GM13976 (cell line): ENCODE measurements around the gene TTYH1.

Experiments
- DNase-seq: peaks from one replicate; pipeline ENCODE4 v3.0.0; 2012; ENCODE audit warnings: low spot score
- in situ Hi-C: fragments of 300-500 bp; cut with MboI; formaldehyde crosslinking; loops from one replicate; pipeline ENCODE4 v1.12.0; 2022; ENCODE audit warnings: low sequenced_read_pairs, mixed read lengths, inconsistent platforms; ENCODE audit not compliant: unreplicated experiment
- TF ChIP-seq, protein P1 (sequence below): IDR thresholded peaks from 2 replicates; pipeline ENCODE4 v1.5.1; 2012; ENCODE audit warnings: borderline replicate concordance, mild to moderate bottlenecking; ENCODE audit not compliant: insufficient read depth; ENCODE audit errors: extremely low read depth, missing control alignments, control extremely low read depth

The TTYH1 gene

DNA sequence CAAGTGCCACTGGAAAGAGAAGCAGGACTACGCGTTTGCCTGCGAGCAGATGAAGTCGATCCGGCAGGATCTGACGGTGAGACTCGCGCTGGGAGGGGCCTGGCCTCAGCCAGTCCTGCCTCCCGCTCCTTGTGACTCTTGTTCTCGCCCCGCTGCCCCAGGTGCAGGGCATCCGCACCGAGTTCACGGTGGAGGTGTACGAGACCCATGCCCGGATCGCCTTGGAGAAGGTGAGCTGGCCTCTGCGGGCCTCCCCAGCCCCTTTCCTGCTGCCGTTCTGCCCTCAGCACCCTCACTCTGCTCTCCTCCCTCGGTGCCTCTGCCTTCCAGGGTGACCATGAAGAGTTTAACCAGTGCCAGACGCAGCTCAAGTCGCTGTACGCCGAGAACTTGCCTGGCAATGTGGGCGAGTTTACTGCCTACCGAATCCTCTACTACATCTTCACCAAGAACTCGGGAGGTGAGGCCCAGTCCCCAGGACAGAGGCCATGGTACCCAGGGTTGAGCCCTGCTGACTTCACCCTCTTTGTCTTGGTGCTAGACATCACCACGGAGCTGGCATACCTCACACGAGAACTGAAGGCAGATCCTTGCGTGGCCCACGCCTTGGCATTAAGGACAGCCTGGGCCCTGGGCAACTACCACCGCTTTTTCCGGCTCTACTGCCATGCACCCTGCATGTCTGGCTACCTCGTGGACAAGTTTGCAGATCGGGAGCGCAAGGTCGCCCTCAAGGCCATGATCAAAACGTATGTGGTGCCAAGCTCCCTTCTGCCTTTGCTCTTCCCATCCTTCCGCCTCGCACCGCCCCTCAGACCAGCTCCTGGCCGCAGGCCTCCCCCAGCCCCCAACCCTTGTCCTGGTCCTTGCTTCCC lies 42.7 kb downstream of the TTYH1 start:
- DNase-seq: no peak
- in situ Hi-C loops: no loop called here
- TF ChIP-seq, protein P1, sequence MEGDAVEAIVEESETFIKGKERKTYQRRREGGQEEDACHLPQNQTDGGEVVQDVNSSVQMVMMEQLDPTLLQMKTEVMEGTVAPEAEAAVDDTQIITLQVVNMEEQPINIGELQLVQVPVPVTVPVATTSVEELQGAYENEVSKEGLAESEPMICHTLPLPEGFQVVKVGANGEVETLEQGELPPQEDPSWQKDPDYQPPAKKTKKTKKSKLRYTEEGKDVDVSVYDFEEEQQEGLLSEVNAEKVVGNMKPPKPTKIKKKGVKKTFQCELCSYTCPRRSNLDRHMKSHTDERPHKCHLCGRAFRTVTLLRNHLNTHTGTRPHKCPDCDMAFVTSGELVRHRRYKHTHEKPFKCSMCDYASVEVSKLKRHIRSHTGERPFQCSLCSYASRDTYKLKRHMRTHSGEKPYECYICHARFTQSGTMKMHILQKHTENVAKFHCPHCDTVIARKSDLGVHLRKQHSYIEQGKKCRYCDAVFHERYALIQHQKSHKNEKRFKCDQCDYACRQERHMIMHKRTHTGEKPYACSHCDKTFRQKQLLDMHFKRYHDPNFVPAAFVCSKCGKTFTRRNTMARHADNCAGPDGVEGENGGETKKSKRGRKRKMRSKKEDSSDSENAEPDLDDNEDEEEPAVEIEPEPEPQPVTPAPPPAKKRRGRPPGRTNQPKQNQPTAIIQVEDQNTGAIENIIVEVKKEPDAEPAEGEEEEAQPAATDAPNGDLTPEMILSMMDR: no peak

DNA sequence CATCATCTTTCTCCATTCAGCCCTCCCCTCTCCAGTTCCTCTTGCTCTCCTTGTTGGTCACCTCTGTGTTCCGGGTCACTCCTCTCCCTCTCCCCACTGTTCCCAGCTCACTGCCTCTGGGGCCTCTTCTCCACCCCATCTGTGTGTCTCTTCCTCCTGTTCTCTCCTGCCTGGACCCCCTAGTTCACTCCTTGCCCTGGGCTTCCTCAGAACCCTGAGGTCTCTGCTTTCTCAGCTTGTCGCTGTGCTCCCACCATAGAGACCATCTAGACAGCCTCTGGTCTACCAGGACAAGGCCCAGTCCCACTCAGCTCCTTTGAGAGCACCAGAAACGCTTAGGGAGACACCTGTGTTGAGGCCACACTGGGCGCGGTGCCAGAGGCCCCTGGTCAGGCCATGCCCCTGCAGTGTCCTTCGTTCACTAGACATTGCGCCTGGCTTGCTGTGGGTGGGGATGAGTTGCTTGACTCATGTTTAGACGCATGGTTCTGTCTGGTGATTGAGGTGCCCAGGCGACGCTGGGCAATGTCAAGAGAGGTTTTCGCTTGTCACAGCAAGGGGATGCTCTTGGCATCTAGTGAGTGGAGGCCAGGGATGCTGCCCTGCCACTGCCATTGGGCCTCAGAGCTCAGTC lies 43.5 kb downstream of the TTYH1 start:
- no peak for DNase-seq
- TF ChIP-seq, protein P1: no peak
- in situ Hi-C loops: no loop called here

DNA sequence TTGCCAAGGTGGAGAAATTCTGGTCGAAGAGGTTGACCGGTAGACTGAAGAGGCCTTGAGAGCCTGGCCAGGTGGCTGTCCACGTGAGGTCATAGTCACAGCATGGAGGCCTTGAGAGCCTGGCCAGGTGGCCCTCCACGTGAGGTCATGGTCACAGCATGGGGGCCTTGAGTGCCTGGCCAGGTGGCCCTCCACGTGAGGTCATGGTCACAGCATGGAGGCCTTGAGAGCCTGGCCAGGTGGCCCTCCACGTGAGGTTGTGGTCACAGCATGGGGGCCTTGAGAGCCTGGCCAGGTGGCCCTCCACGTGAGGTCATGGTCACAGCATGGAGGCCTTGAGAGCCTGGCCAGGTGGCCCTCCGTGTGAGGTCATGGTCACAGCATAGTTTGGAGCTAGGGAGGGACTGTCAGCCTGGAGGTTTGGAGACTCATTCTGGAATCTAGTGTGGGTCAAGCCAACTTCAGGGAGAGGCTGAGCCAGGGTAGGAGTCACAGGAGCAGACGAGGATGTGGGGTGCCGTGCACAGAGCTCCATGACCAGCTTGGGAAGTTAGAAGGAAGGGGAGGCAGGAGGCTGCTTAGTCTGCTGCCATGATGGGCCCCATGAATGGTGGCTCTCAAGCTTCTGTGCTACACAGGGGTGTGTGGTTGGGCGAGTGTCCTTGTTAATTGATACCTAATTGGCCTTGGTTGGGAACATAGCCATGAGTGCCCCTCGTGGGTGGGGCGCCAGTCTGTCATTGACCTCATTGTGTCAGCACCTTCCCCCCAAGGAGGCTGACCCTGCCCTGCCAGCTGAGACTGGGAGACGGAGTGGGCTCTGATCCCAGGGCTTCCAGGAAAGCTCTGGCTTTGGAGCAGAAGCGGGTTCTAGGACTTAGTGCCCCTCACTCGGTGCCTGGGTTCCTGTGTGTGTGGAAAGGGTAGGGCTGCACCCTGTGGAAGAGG lies 44.3 kb downstream of the TTYH1 start:
- TF ChIP-seq, protein P1: no peak
- in situ Hi-C loops: no loop called here
- no peak for DNase-seq

DNA sequence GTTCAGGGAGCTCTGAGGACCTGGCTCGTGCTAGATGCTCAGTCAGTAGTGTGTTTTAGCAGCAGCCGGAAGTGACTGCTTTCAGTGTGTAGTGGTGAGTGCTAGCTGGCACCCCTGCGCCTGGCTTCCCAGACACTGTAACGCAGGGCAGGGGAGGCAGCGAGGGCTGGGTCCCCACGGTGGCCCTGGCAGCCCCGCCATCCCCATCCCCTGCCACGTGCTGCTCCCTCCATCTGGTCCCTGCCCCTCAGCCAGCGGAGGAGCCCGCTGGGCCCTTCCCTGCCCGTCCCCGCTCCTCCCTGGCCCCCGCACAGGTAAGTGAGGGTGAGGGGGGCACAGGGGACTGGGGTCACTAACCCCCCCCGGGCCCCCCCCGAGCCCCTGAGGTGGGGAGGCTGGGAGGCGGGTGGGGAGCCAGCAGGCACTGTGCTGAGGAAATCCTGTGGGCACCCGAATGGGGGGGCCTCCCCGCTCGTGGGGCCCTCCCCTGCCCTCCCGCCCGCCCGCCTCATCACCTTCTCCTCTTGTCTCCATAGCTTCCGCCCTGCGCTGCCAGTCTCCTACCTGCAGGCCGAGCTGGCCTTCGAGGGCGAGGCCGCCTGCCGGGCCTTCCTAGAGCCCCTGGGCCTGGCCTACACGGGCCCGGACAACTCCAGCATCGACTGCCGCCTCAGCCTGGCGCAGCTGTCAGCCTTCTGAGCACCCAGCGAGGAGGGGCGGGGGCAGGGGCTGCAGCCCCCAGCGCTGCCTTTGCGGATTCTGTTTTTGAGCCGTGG lies 45.2 kb downstream of the TTYH1 start:
- no peak for DNase-seq
- in situ Hi-C loops: no loop called here
- TF ChIP-seq, protein P1: no peak

DNA sequence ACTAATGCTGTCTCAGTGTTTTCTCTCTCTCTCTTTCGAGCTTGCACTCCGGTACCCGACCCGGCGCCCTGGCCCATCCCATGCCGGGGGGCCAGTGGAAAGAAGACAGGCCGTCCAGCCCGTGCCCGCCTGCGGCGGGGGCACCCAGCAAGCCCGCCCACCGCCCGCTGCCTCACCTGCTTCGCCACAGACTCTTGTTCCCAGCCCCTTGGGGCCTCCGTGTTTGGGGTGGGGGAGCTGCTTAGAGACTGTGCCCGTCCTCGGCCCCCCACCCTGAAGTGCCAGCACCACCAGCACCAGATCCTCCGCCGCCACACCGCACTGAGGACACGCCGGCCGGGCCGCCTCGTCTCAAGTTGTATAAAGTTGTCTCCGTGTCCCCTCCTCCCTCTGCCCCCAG lies 45.9 kb downstream of the TTYH1 start:
- DNase-seq: no peak
- in situ Hi-C loops: no loop called here
- TF ChIP-seq, protein P1: no peak
